A549 (cell line): Measurements from ENCODE around the gene RCN2. TPM values are rescaled to one million over a fixed set of nuclear protein-coding genes. Genes with fewer than 3 reads are reported as not detected.

Experiments used
- ATAC-seq, 2 experiments: fragments of 200-7000 bp in 1 of 2; fragments of >200 bp in 1 of 2; cut with Nextera tagmentation in 1 of 2; cut with Tn5 transposase in 1 of 2; 3 replicates each; pipeline versions ENCODE4 v1.8.0 to v1.9.1; 2018 to 2020; ENCODE audit warnings: mild to moderate bottlenecking in 1 of 2, moderate library complexity in 1 of 2
- CTCF ChIA-PET: fragments of 300-600 bp; sonication (Branson Sonifier 250); formaldehyde crosslinking; extraction: SDS; loops from one replicate; lab custom pipeline; 2021; ENCODE audit warnings: antibody characterized with exemption, inconsistent platforms; lab: Yijun Ruan, JAX
- POLR2A ChIA-PET: fragments of 350-600 bp; formaldehyde crosslinking; extraction: SDS; loops from one replicate; lab custom pipeline; 2021; ENCODE audit warnings: antibody characterized with exemption, inconsistent platforms; lab: Yijun Ruan, JAX
- DNase-seq, 2 experiments: peaks; one replicate each; pipeline versions ENCODE4 v3.0.0 to v3.0.0-alpha.2; 2011 to 2016; ENCODE audit warnings: low read depth in 1 of 2, low spot score in 1 of 2
- FAIRE-seq: peaks from 2 replicates; lab custom pipeline; 2011; peaks lifted over from hg19 to GRCh38; lab: Jason Lieb, UNC
- H3K27ac ChIP-seq, 2 experiments: fragments of >200 bp; sonication (Bioruptor Twin); formaldehyde crosslinking; 3 replicates each; pipeline ENCODE4 v1.5.1; 2016 to 2017
- H3K4me1 ChIP-seq: fragments of >200 bp; sonication (Bioruptor Twin); formaldehyde crosslinking; 3 replicates; pipeline ENCODE4 v1.6.1; 2016
- H3K4me2 ChIP-seq: fragments of >200 bp; sonication (Bioruptor Twin); formaldehyde crosslinking; 3 replicates; pipeline ENCODE4 v1.6.1; 2016
- H3K4me3 ChIP-seq: fragments of >200 bp; sonication (Bioruptor Twin); formaldehyde crosslinking; 3 replicates; pipeline ENCODE4 v1.5.1; 2016
- H3K9me3 ChIP-seq: fragments of >200 bp; sonication (Bioruptor Twin); formaldehyde crosslinking; 3 replicates; pipeline ENCODE4 v1.6.1; 2016
- BHLHE40 ChIP-seq: IDR thresholded peaks from 2 replicates; pipeline ENCODE4 v1.6.1; 2012; ENCODE audit warnings: low read depth, low read length, inconsistent platforms
- CBX8 ChIP-seq: fragments of 200-600 bp; sonication (generic); IDR thresholded peaks from 2 replicates; pipeline ENCODE4 v1.6.1; 2016
- CHD2 ChIP-seq: fragments of 150-350 bp; IDR thresholded peaks from 2 replicates; pipeline ENCODE4 v1.6.1; 2014; ENCODE audit warnings: low read length; ENCODE audit not compliant: partially characterized antibody
- FOSL2 ChIP-seq, 2 experiments: fragments of 450-650 bp in 1 of 2; fragments of >200 bp in 1 of 2; sonication (Bioruptor Twin) in 1 of 2; formaldehyde crosslinking; IDR thresholded peaks; 2 replicates each; pipeline versions ENCODE4 v1.5.0 to v1.6.1; 2016 to 2020; ENCODE audit warnings: mild to moderate bottlenecking in 1 of 2, moderate library complexity in 1 of 2
- GATA3 ChIP-seq: IDR thresholded peaks from 2 replicates; pipeline ENCODE4 v1.6.1; 2012; ENCODE audit warnings: borderline replicate concordance
- HMGXB4 ChIP-seq: fragments of 250-450 bp; sonication (Bioruptor Pico); IDR thresholded peaks from 2 replicates; pipeline ENCODE4 v1.5.0; 2021; ENCODE audit warnings: mild to moderate bottlenecking, moderate library complexity, borderline replicate concordance
- HOXA7 ChIP-seq: fragments of 250-450 bp; sonication (Bioruptor Pico); IDR thresholded peaks from 2 replicates; pipeline ENCODE4 v1.5.0; 2020; ENCODE audit warnings: mild to moderate bottlenecking, moderate library complexity
- HOXB13 ChIP-seq: fragments of 250-450 bp; sonication (Bioruptor Pico); IDR thresholded peaks from 2 replicates; pipeline ENCODE4 v1.5.0; 2020; ENCODE audit warnings: low read depth, mild to moderate bottlenecking, moderate library complexity
- JUNB ChIP-seq: fragments of >200 bp; sonication (Bioruptor Twin); formaldehyde crosslinking; IDR thresholded peaks from 2 replicates; pipeline ENCODE4 v1.6.1; 2016
- KDM1A ChIP-seq: fragments of 200-600 bp; sonication (generic); IDR thresholded peaks from 2 replicates; pipeline ENCODE4 v1.6.1; 2016; ENCODE audit warnings: low read depth, mild to moderate bottlenecking
- MAFK ChIP-seq: fragments of 450-650 bp; IDR thresholded peaks from 2 replicates; pipeline ENCODE4 v1.6.1; 2014; ENCODE audit not compliant: partially characterized antibody
- PHF8 ChIP-seq: fragments of 200-600 bp; sonication (generic); IDR thresholded peaks from 2 replicates; pipeline ENCODE4 v1.6.1; 2016; ENCODE audit warnings: low read depth, mild to moderate bottlenecking, antibody characterized with exemption, moderate library complexity, borderline replicate concordance
- RARB ChIP-seq: fragments of 250-450 bp; sonication (Bioruptor Pico); IDR thresholded peaks from 2 replicates; pipeline ENCODE4 v1.8.0; 2021; ENCODE audit warnings: mild to moderate bottlenecking, moderate library complexity
- REST ChIP-seq: fragments of 200-600 bp; sonication (generic); IDR thresholded peaks from 2 replicates; pipeline ENCODE4 v1.6.1; 2016; ENCODE audit warnings: antibody characterized with exemption, mild to moderate bottlenecking, moderate library complexity
- RNF2 ChIP-seq: fragments of 200-600 bp; sonication (generic); IDR thresholded peaks from 2 replicates; pipeline ENCODE4 v1.6.1; 2016; ENCODE audit warnings: low read depth, mild to moderate bottlenecking, antibody characterized with exemption, moderate library complexity, borderline replicate concordance
- ZC3H11A ChIP-seq: fragments of 450-650 bp; IDR thresholded peaks from 2 replicates; pipeline ENCODE4 v1.6.1; 2014; ENCODE audit warnings: antibody characterized with exemption, mild to moderate bottlenecking
- ZNF302 ChIP-seq: fragments of 250-450 bp; sonication (Bioruptor Pico); IDR thresholded peaks from 2 replicates; pipeline ENCODE4 v1.9.0; 2021; ENCODE audit warnings: inconsistent platforms, mild to moderate bottlenecking, moderate library complexity
- ZSCAN20 ChIP-seq: fragments of 250-450 bp; sonication (Bioruptor Pico); IDR thresholded peaks from 2 replicates; pipeline ENCODE4 v1.8.0; 2022; ENCODE audit warnings: mild to moderate bottlenecking, moderate library complexity
- WGBS: methylation state at CpG from one replicate; pipeline ENCODE4 v1.1.6; 2017; ENCODE audit errors: missing lambda C conversion rate; 5-methylcytosine and 5-hydroxymethylcytosine counted together
- polyA plus RNA-seq, 4 experiments: library from polyadenylated mRNA; depleted of rRNA in 3 of 4; stranded (reverse); fragments of >200 nt; fragmentation: RNase III in 1 of 4; extraction: RNeasy Plus Mini Kit Qiagen cat#74134 plus additional on column Dnase treatment in 1 of 4; gene quantifications; 2 replicates in 3 of 4; 3 replicates in 1 of 4; pipeline ENCODE4 v1.2.3, GENCODE V29; 2011 to 2017
- TF ChIP-seq, protein P1 (sequence below): fragments of >200 bp; sonication (Bioruptor Twin); formaldehyde crosslinking; IDR thresholded peaks from 3 replicates; pipeline ENCODE4 v1.5.1; 2016
- TF ChIP-seq, protein P2 (sequence below): IDR thresholded peaks from 2 replicates; pipeline ENCODE4 v1.6.1; 2012; ENCODE audit warnings: low read depth, borderline replicate concordance

The RCN2 gene
- polyA plus RNA-seq, 2 of the 4 experiments (the other 2 are of a cell fraction): 81.3 to 152 TPM

- TF ChIP-seq HOXB13 (CRISPR knock-in tag) (no peak), ZSCAN20 (CRISPR knock-in tag) (no peak), GATA3 (no peak), CBX8 (no peak), ZNF302 (CRISPR knock-in tag) (no peak), RARB (CRISPR knock-in tag) (no peak), FOSL2 (IDR thresholded peaks at IDR 0.05) (no peak), FOSL2 (CRISPR knock-in tag; IDR thresholded peaks at IDR 0.05) (no peak), HOXA7 (CRISPR knock-in tag) (no peak), HMGXB4 (no peak), JUNB (no peak), PHF8 (no peak), RNF2 (no peak), MAFK (no peak), KDM1A (no peak), ZC3H11A (no peak), CHD2 (no peak), BHLHE40 (no peak), REST (no peak)
- TF ChIP-seq, protein P1, sequence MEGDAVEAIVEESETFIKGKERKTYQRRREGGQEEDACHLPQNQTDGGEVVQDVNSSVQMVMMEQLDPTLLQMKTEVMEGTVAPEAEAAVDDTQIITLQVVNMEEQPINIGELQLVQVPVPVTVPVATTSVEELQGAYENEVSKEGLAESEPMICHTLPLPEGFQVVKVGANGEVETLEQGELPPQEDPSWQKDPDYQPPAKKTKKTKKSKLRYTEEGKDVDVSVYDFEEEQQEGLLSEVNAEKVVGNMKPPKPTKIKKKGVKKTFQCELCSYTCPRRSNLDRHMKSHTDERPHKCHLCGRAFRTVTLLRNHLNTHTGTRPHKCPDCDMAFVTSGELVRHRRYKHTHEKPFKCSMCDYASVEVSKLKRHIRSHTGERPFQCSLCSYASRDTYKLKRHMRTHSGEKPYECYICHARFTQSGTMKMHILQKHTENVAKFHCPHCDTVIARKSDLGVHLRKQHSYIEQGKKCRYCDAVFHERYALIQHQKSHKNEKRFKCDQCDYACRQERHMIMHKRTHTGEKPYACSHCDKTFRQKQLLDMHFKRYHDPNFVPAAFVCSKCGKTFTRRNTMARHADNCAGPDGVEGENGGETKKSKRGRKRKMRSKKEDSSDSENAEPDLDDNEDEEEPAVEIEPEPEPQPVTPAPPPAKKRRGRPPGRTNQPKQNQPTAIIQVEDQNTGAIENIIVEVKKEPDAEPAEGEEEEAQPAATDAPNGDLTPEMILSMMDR: no peak
- TF ChIP-seq, protein P2, sequence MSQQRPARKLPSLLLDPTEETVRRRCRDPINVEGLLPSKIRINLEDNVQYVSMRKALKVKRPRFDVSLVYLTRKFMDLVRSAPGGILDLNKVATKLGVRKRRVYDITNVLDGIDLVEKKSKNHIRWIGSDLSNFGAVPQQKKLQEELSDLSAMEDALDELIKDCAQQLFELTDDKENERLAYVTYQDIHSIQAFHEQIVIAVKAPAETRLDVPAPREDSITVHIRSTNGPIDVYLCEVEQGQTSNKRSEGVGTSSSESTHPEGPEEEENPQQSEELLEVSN: no peak
- TF ChIP-seq, all 56 proteins: peak for 0
- POLR2A ChIA-PET: no interaction called here
- DNase-seq: no peak
- no peak overlapping the region for H3K4me3 ChIP-seq
- CTCF ChIA-PET: interaction anchor here (1.1 to 1.7 kb wide), 4 partner anchors 8 to 515 kb away, joined by 3 to 7 read pairs (median 4); partner anchors contain the start of gene PSTPIP1
- no peak overlapping the region for H3K27ac ChIP-seq
- 74% methylated on average over 9 of the region's 9 CpGs for WGBS
- no peak for FAIRE-seq
- H3K4me2 ChIP-seq: no peak overlapping the region
- H3K4me1 ChIP-seq: no peaks in the 10 kb centered on the region
- H3K9me3 ChIP-seq: 0 out of 3 replicates have a peak, but pooled peaks cover 16% of the 10 kb centered on the region
- no peak for ATAC-seq
Measured at GRCh38 chr15:76982356-76982755, 50.8 kb downstream of the RCN2 start.
